RWPE1 (cell line): ENCODE data around the gene ATAT1.

ENCODE experiments used
- CTCF ChIA-PET: fragments of 350-600 bp; sonication (Branson Sonifier 250); formaldehyde crosslinking; extraction: SDS; loops from one replicate; lab custom pipeline; 2021; lab: Yijun Ruan, JAX
- POLR2A ChIA-PET: fragments of 400-600 bp; formaldehyde crosslinking; extraction: SDS; loops from one replicate; lab custom pipeline; 2020; ENCODE audit warnings: antibody characterized with exemption; ENCODE audit not compliant: low non-redundant PET; lab: Yijun Ruan, JAX
- DNase-seq: peaks from one replicate; pipeline ENCODE4 v3.0.0; 2012; ENCODE audit warnings: low spot score
- H3K27ac ChIP-seq: fragments of 450-650 bp; 2 replicates; pipeline ENCODE4 v1.5.1; 2017
- CTCF ChIP-seq: fragments of 450-650 bp; conservative IDR thresholded peaks from 2 replicates; pipeline ENCODE4 v1.5.1; 2017; ENCODE audit warnings: low read depth, mild to moderate bottlenecking

The ATAT1 gene

DNA sequence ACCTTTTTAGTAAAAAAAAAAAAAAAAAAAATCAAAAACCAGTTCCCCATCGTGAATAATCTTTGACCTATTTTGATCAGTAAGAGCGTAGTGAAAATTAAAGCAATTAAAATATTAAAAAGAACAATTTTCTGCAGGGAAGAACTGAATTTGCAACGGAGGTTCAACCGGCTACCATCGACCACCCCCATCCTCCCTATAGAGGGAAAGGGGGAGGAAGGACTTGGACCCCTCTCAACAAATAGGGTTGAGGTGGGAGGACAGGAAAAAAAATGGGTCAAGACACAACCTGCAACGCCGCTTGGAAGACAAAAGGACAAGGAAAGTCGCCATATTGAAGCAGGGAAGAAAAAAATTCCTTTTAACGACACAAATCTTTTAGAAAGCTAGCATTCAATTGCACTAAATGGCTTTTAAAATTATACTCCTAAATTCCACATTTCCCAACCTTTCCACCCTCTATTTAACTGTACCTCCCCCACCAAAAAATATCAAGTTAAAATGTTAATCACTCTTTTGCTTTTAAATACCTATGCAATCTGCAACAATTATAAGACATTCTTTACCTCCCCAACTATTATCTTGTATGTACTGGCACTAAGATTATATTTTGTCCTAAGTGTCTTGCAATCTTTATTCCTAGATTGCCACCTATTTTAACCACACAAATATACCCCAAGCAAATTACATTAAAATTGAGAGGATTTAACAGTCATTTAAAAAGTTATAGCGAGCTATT is 11.3 kb upstream of the ATAT1 start:
- no peak for TF ChIP-seq CTCF
- POLR2A ChIA-PET, result interaction anchor here (0.5 to 0.6 kb wide), 3 partner anchors 19 to 124 kb away, joined by 3 to 21 read pairs (median 3); no protein-coding TSS in a partner anchor
- CTCF ChIA-PET, result interaction anchor here (0.6 to 0.8 kb wide), 3 partner anchors 10 to 124 kb away, joined by 3 to 8 read pairs (median 4); no protein-coding TSS in a partner anchor
- no peak for DNase-seq
- peak overlapping the region; percentile 57 for H3K27ac ChIP-seq

- DNase-seq, result no peak
- ChIA-PET POLR2A (interaction anchor here (0.5 to 0.6 kb wide), 2 partner anchors 57 to 123 kb away, joined by 3 read pairs; no protein-coding TSS in a partner anchor), CTCF (interaction anchor here (0.8 kb wide), 1 partner anchor 125 kb away, joined by 3 read pairs; no protein-coding TSS in a partner anchor)
- H3K27ac ChIP-seq, result peak overlapping the region; percentile 89
- no peak for TF ChIP-seq CTCF
These were observed 10.5 kb upstream of the ATAT1 start for GRCh38 chr6:30615958-30616810.

DNA sequence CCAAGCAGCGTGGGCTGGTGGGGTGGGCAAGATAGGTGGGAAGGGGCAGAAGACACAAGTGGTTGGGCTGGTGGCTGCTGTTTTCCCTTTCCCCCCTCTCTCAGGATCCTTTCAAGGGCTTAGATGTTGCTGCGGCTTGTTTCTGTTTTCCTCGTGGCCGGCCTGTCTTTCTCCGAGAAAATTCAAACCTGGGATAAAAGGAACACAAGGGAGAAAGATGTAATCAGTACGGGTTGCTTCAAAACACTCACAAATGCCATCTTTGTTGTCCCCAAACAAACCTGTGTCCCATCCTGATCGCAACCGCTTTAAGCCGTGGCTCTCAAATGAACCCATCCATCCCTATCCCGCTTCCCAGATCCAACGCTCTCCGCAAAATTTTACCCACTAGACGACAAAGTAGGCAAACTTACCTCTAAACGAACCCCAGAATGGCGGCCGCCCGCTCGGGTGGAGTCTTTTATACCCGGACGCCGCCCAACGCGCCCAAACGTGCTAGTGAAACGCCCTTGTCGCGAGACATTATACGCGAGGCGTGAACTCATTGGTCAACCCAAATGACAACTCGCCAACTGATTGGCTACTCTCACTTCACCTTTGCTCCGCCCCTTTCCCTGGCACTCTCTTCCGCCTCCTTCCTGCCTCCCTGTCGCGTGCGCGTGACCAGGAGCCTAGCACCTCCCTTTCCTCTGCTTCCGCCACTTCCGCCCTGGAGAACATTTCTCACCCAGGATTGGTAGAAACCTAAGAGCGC is 9.7 kb upstream of the ATAT1 start, which contains the start of gene PPP1R10:
Gene PPP1R10 (minus strand): TSS at position 433 of the 754 bp plus-strand sequence. CDS start 7,299 bp downstream, outside the sequence.
- TF ChIP-seq CTCF, result no peak
- CTCF ChIA-PET, result interaction anchor here (1.0 kb wide), 1 partner anchor 266 kb away, joined by 3 read pairs; no protein-coding TSS in a partner anchor
- H3K27ac ChIP-seq, result peak within 1 kb of the TSS; percentile 89
- POLR2A ChIA-PET, result interaction anchor here (0.5 to 1.2 kb wide), 2 partner anchors 21 to 24 kb away, joined by 3 read pairs; no protein-coding TSS in a partner anchor
- peak; percentile 97 for DNase-seq

DNA sequence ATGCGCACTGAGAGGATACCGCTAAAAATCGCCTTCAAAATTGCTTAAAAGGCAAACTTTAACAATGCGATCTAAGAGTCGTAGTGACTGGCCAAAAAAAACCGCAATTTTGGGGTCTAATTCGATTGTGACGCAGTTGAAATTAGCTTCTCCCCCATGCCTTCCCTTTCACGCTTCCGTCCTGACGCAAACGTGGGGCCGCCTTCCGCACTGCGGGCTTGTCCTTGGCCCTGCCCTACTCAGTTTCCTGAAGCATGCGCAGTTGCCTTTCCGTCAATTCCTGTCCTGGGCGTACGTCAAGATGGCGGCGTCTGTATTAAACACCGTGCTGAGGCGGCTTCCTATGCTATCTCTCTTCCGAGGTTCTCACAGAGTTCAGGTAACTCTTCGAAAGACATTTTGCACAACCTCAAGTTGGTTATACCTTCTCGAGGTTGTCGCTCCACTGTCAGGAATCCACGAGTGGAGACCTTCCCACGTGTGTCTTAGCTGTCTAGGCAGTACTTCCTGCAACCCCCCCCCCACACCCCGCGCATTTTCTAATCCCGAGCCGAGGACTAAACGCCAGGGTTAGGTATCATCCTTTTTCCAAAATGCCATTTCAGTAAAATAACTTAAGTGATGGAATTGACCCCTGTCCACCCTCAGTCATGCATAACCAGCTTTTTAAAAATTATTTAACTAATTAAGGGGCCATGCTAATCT is 9.0 kb upstream of the ATAT1 start, which contains the start of gene MRPS18B:
Gene MRPS18B (plus strand): TSS at position 276 of the 705 bp plus-strand sequence. CDS start 26 bp downstream, at position 302.
- peak within 1 kb of the TSS; percentile 89 for H3K27ac ChIP-seq
- DNase-seq, result peak; percentile 93
- TF ChIP-seq CTCF, result no peak
- ChIA-PET POLR2A (interaction anchor here (0.5 to 1.2 kb wide), 3 partner anchors 21 to 100 kb away, joined by 3 read pairs; partner anchors contain the start of gene MDC1), CTCF (interaction anchor here (1.0 to 1.5 kb wide), 2 partner anchors 113 to 265 kb away, joined by 3 to 9 read pairs; no protein-coding TSS in a partner anchor)

DNA sequence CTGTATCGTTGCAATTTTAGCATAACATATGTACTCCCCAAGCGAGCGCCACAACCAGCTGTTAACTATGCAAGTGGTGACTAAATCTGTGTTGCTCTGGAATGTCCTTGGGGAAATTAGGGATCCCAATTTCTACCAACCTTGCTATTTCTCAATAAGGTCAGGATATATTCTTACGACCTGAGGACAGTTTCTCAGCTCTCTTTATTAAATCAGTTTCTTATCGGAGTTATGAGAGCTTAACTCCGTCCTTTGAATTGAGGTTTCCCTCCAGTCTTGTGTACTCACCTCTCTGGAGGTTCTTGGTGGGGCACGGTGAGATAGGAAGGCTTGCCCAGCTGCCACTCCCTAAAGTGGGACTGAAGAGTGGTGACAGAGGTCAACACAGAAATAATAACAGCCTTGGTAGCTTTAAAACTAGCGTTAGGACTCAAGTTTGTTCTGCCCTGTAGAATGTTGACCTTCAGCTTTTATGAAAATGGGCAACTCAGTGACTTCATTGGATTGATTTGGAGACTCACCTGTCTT is 8.3 kb upstream of the ATAT1 start:
- ChIA-PET CTCF (interaction anchor here (1.5 kb wide), 1 partner anchor 113 kb away, joined by 9 read pairs; no protein-coding TSS in a partner anchor), POLR2A (interaction anchor here (0.7 to 1.2 kb wide), 2 partner anchors 20 to 99 kb away, joined by 3 read pairs; partner anchors contain the start of gene MDC1)

More for the DNA sequence above, 8.3 kb upstream of the ATAT1 start:
- TF ChIP-seq CTCF, result no peak
- peak overlapping the region; percentile 89 for H3K27ac ChIP-seq
- DNase-seq, result no peak
